Stimulated activated CD4-positive, alpha-beta T cell treated with anti-CD3 and anti-CD28 coated beads, TNF-alpha, amount 100 ng/mL, for 1 hour (primary cell): ENCODE measurements around the gene OR2F1.
"Not testable (repeated sequence)": the region's sequence is repeated elsewhere in the genome, so short reads cannot be mapped to it uniquely, and the experiment has no call there.

Experiments used
- DNase-seq, 3 donors: peaks; one replicate each; pipeline ENCODE4 v3.0.0-alpha.2; 2020; ENCODE audit warnings: low read depth in 3 of 3, low spot score in 1 of 3

Gene OR2F1

GRCh38 chr7:144006029-144006691 is 51.5 kb downstream of the OR2F1 start:
- no peak for DNase-seq

- no peak for DNase-seq
These were observed 52.0 kb downstream of the OR2F1 start for GRCh38 chr7:144006692-144007042.

- no peak for DNase-seq
These were observed 54.7 kb downstream of the OR2F1 start for GRCh38 chr7:144009361-144009760.

GRCh38 chr7:144010061-144010460 is 55.4 kb downstream of the OR2F1 start:
- not testable (repeated sequence) for DNase-seq

GRCh38 chr7:144010821-144011220 is 56.2 kb downstream of the OR2F1 start:
- DNase-seq = not testable (repeated sequence)

- no peak for DNase-seq
These were observed 57.0 kb downstream of the OR2F1 start for GRCh38 chr7:144011458-144012230.
